Activated CD8-positive, alpha-beta T cell treated with anti-CD3 and anti-CD28 coated beads, Interleukin-2, amount 10 ng/mL, durations not matched to agents 7 days and 5 days (primary cell): ENCODE data around the gene SYCE1L. TPM values are rescaled to one million over a fixed set of nuclear protein-coding genes. Genes with fewer than 3 reads are reported as not detected.
A peak's percentile ranks its signal among the peaks of the same experiment; 100 is the strongest.

Source experiments
- ATAC-seq: fragments of 150-1000 bp; cut with Tn5 transposase; one replicate; pipeline ENCODE4 v1.10.0; 2021; ENCODE audit warnings: moderate library complexity
- CTCF ChIA-PET: fragments of 350-600 bp; sonication (Branson Sonifier 250); formaldehyde crosslinking; loops from one replicate; lab custom pipeline; 2021; ENCODE audit warnings: antibody characterized with exemption; lab: Charles Lee
- POLR2A ChIA-PET: fragments of 350-600 bp; sonication (Branson Sonifier 250); formaldehyde crosslinking; loops from one replicate; lab custom pipeline; 2021; ENCODE audit warnings: antibody characterized with exemption; lab: Charles Lee
- DNase-seq: peaks from one replicate; pipeline ENCODE4 v3.0.0-alpha.2; 2020
- H3K27ac Mint-ChIP-seq: one replicate; pipeline ENCODE4 v1.8.0; 2021; ENCODE audit warnings: mild to moderate bottlenecking, mixed read lengths
- H3K27me3 Mint-ChIP-seq: one replicate; pipeline ENCODE4 v1.8.0; 2021; ENCODE audit warnings: low read depth, mixed read lengths
- H3K36me3 Mint-ChIP-seq: one replicate; pipeline ENCODE4 v1.8.0; 2021; ENCODE audit warnings: low read depth, mixed read lengths
- H3K4me1 Mint-ChIP-seq: one replicate; pipeline ENCODE4 v1.8.0; 2021; ENCODE audit warnings: low read depth, mixed read lengths
- H3K4me3 Mint-ChIP-seq: one replicate; pipeline ENCODE4 v1.8.0; 2021; ENCODE audit warnings: mild to moderate bottlenecking, mixed read lengths
- H3K9me3 Mint-ChIP-seq: one replicate; pipeline ENCODE4 v1.8.0; 2022; ENCODE audit warnings: mixed read lengths; ENCODE audit not compliant: insufficient read depth
- total RNA-seq, 2 experiments: library from RNA; stranded (reverse); gene quantifications; one replicate each; pipeline ENCODE4 v1.2.3, GENCODE V29; 2021

Gene SYCE1L
- total RNA-seq, 2 experiments from 2014 or later = 5.9 to 7.1 TPM

- ChIA-PET CTCF (no interaction called here), POLR2A (no interaction called here)
- H3K9me3 Mint-ChIP-seq = no peaks in the 10 kb centered on the region
- H3K27me3 Mint-ChIP-seq = no peaks in the 10 kb centered on the region
- ATAC-seq = no peak
- H3K36me3 Mint-ChIP-seq = no peaks in the 10 kb centered on the region
- H3K4me3 Mint-ChIP-seq = no peak overlapping the region
- H3K27ac Mint-ChIP-seq = no peak overlapping the region
- peaks cover 10% of the 10 kb centered on the region for H3K4me1 Mint-ChIP-seq
- DNase-seq = no peak
Observed at GRCh38 chr16:77208382-77208781, 9.2 kb downstream of the SYCE1L start.

- Mint-ChIP-seq H3K27ac (peak overlapping the region; percentile 79), H3K4me1 (peaks cover 14% of the 10 kb centered on the region), H3K36me3 (no peaks in the 10 kb centered on the region), H3K9me3 (no peaks in the 10 kb centered on the region), H3K4me3 (peak overlapping the region; percentile 77), H3K27me3 (no peaks in the 10 kb centered on the region)
- ChIA-PET POLR2A (interaction anchor here (0.7 to 3.3 kb wide), 2 partner anchors 22 to 1564 kb away, joined by 4 to 25 read pairs; partner anchors contain the start of genes MON1B and TERF2IP), CTCF (interaction anchor here (1.1 to 1.7 kb wide), 2 partner anchors 11 to 25 kb away, joined by 4 to 5 read pairs; no protein-coding TSS in a partner anchor)
- ATAC-seq (peak; percentile 83), DNase-seq (peak; percentile 77)
Observed at GRCh38 chr16:77211880-77212740, 12.9 kb downstream of the SYCE1L start.

- Mint-ChIP-seq H3K27me3 (no peaks in the 10 kb centered on the region), H3K4me3 (peak overlapping the region; percentile 77), H3K9me3 (no peaks in the 10 kb centered on the region), H3K27ac (peak overlapping the region; percentile 79), H3K4me1 (peaks cover 14% of the 10 kb centered on the region), H3K36me3 (no peaks in the 10 kb centered on the region)
- CTCF ChIA-PET = interaction anchor here (1.7 kb wide), 1 partner anchor 24 kb away, joined by 5 read pairs; no protein-coding TSS in a partner anchor
- ATAC-seq (peak; percentile 86), DNase-seq (peak; percentile 76)
- POLR2A ChIA-PET = interaction anchor here (3.3 kb wide), 1 partner anchor 23 kb away, joined by 25 read pairs; the partner anchor contains the start of gene MON1B
Observed at GRCh38 chr16:77212741-77213541, 13.7 kb downstream of the SYCE1L start.

- no peaks in the 10 kb centered on the region for H3K36me3 Mint-ChIP-seq
- no peak overlapping the region for H3K27ac Mint-ChIP-seq
- H3K4me1 Mint-ChIP-seq = peaks cover 14% of the 10 kb centered on the region
- no peak for DNase-seq
- peak overlapping the region; percentile 77 for H3K4me3 Mint-ChIP-seq
- ChIA-PET CTCF (interaction anchor here (2.0 kb wide), 1 partner anchor 10 kb away, joined by 9 read pairs; no protein-coding TSS in a partner anchor), POLR2A (no interaction called here)
- no peak for ATAC-seq
- H3K27me3 Mint-ChIP-seq = no peaks in the 10 kb centered on the region
- H3K9me3 Mint-ChIP-seq = no peaks in the 10 kb centered on the region
Observed at GRCh38 chr16:77213542-77214106, 14.4 kb downstream of the SYCE1L start.

- H3K9me3 Mint-ChIP-seq = no peaks in the 10 kb centered on the region
- H3K36me3 Mint-ChIP-seq = no peaks in the 10 kb centered on the region
- CTCF ChIA-PET = interaction anchor here (2.0 kb wide), 1 partner anchor 9 kb away, joined by 9 read pairs; no protein-coding TSS in a partner anchor
- DNase-seq (no peak), ATAC-seq (no peak)
- POLR2A ChIA-PET = interaction anchor here (1.6 kb wide), 1 partner anchor 23 kb away, joined by 5 read pairs; the partner anchor contains the start of gene MON1B
- H3K27ac Mint-ChIP-seq = no peak overlapping the region
- H3K27me3 Mint-ChIP-seq = no peaks in the 10 kb centered on the region
- H3K4me3 Mint-ChIP-seq = no peak overlapping the region
- peaks cover 14% of the 10 kb centered on the region for H3K4me1 Mint-ChIP-seq
Observed at GRCh38 chr16:77214411-77215138, 15.4 kb downstream of the SYCE1L start.

- ChIA-PET CTCF (no interaction called here), POLR2A (no interaction called here)
- DNase-seq (no peak), ATAC-seq (no peak)
- Mint-ChIP-seq H3K27ac (no peak overlapping the region), H3K36me3 (no peaks in the 10 kb centered on the region), H3K27me3 (no peaks in the 10 kb centered on the region), H3K4me3 (no peak overlapping the region), H3K4me1 (no peaks in the 10 kb centered on the region), H3K9me3 (no peaks in the 10 kb centered on the region)
Observed at GRCh38 chr16:77219437-77219836, 20.2 kb downstream of the SYCE1L start.

- H3K4me1 Mint-ChIP-seq = no peaks in the 10 kb centered on the region
- POLR2A ChIA-PET = interaction anchor here (0.8 kb wide), 1 partner anchor 163 kb away, joined by 3 read pairs; no protein-coding TSS in a partner anchor
- CTCF ChIA-PET = interaction anchor here (1.0 to 1.1 kb wide), 2 partner anchors 9 to 15 kb away, joined by 3 read pairs; no protein-coding TSS in a partner anchor
- H3K4me3 Mint-ChIP-seq = no peak overlapping the region
- no peak overlapping the region for H3K27ac Mint-ChIP-seq
- no peak for DNase-seq
- no peaks in the 10 kb centered on the region for H3K36me3 Mint-ChIP-seq
- ATAC-seq = no peak
- H3K27me3 Mint-ChIP-seq = no peaks in the 10 kb centered on the region
- H3K9me3 Mint-ChIP-seq = no peaks in the 10 kb centered on the region
Observed at GRCh38 chr16:77220427-77220826, 21.2 kb downstream of the SYCE1L start.

- Mint-ChIP-seq H3K9me3 (no peaks in the 10 kb centered on the region), H3K4me1 (no peaks in the 10 kb centered on the region), H3K27me3 (no peaks in the 10 kb centered on the region), H3K4me3 (no peak overlapping the region), H3K27ac (no peak overlapping the region), H3K36me3 (no peaks in the 10 kb centered on the region)
- ChIA-PET POLR2A (no interaction called here), CTCF (interaction anchor here (1.1 kb wide), 1 partner anchor 8 kb away, joined by 3 read pairs; no protein-coding TSS in a partner anchor)
- DNase-seq (no peak), ATAC-seq (no peak)
Observed at GRCh38 chr16:77221482-77221881, 22.3 kb downstream of the SYCE1L start.

- Mint-ChIP-seq H3K27me3 (no peaks in the 10 kb centered on the region), H3K4me3 (no peak overlapping the region), H3K27ac (no peak overlapping the region), H3K36me3 (no peaks in the 10 kb centered on the region), H3K4me1 (no peaks in the 10 kb centered on the region), H3K9me3 (no peaks in the 10 kb centered on the region)
- ATAC-seq (no peak), DNase-seq (peak; percentile 46)
- ChIA-PET POLR2A (interaction anchor here (0.7 to 1.4 kb wide), 2 partner anchors 12 to 149 kb away, joined by 3 read pairs; no protein-coding TSS in a partner anchor), CTCF (interaction anchor here (0.7 to 2.3 kb wide), 6 partner anchors 8 to 17 kb away, joined by 3 to 11 read pairs (median 6); no protein-coding TSS in a partner anchor)
Observed at GRCh38 chr16:77223184-77223583, 24.0 kb downstream of the SYCE1L start.

- POLR2A ChIA-PET = no interaction called here
- H3K27me3 Mint-ChIP-seq = peaks cover 2% of the 10 kb centered on the region
- H3K4me3 Mint-ChIP-seq = no peak overlapping the region
- DNase-seq (no peak), ATAC-seq (no peak)
- H3K4me1 Mint-ChIP-seq = no peaks in the 10 kb centered on the region
- H3K27ac Mint-ChIP-seq = no peak overlapping the region
- H3K9me3 Mint-ChIP-seq = no peaks in the 10 kb centered on the region
- H3K36me3 Mint-ChIP-seq = no peaks in the 10 kb centered on the region
- CTCF ChIA-PET = no interaction called here
Observed at GRCh38 chr16:77225182-77225581, 26.0 kb downstream of the SYCE1L start.
